Urinary bladder (tissue), 4 donors: ENCODE results near the gene TNFRSF6B. TPM values are rescaled to one million over a fixed set of nuclear protein-coding genes. Genes with fewer than 3 reads are reported as not detected.
"Not testable (repeated sequence)": the region's sequence is repeated elsewhere in the genome, so short reads cannot be mapped to it uniquely, and the experiment has no call there.

Experiments used
- DNase-seq: peaks from one replicate; pipeline ENCODE4 v3.0.0-alpha.2; 2015; ENCODE audit errors: extremely low spot score
- H3K27ac ChIP-seq: one replicate; pipeline ENCODE4 v1.5.1; 2013; ENCODE audit warnings: low read depth, mild to moderate bottlenecking, moderate library complexity
- H3K36me3 ChIP-seq: one replicate; pipeline ENCODE4 v1.6.1; 2013; ENCODE audit warnings: mild to moderate bottlenecking, moderate library complexity; ENCODE audit not compliant: insufficient read depth
- H3K4me1 ChIP-seq: one replicate; pipeline ENCODE4 v1.6.1; 2013; ENCODE audit warnings: mild to moderate bottlenecking, moderate library complexity; ENCODE audit not compliant: insufficient read depth
- H3K4me3 ChIP-seq: one replicate; pipeline ENCODE4 v1.5.1; 2013; ENCODE audit warnings: low read depth, low read length
- WGBS: extraction: QIAGEN DNeasy Blood & Tissue Kit; methylation state at CpG from one replicate; pipeline ENCODE4 v1.1.7; 2013; 5-methylcytosine and 5-hydroxymethylcytosine counted together
- polyA plus RNA-seq: library from polyadenylated mRNA; stranded (reverse); fragments of 200-250 nt; gene quantifications from one replicate; pipeline ENCODE4 v1.2.3, GENCODE V29; 2013
- total RNA-seq: library from RNA; depleted of rRNA; stranded (reverse); fragments of >200 nt; gene quantifications from one replicate; pipeline ENCODE4 v1.2.3, GENCODE V29; 2014
- donor health status: healthy with polysubstance abuse.
- donor health status: healthy.

Gene TNFRSF6B
- 0.42 TPM for total RNA-seq
- polyA plus RNA-seq = 35.6 TPM

- no peak within 1 kb of the TSS for H3K27ac ChIP-seq
- H3K36me3 ChIP-seq = no peaks in the 10 kb centered on the region
- no peak within 1 kb of the TSS for H3K4me3 ChIP-seq
- H3K4me1 ChIP-seq = no peaks in the 10 kb centered on the region
- 17% methylated on average over 52 of the region's 52 CpGs for WGBS
- DNase-seq = no peak
Observed at GRCh38 chr20:63696628-63697356, at the start of gene TNFRSF6B. TNFRSF6B (plus strand) TSS chr20:63696652; CDS start chr20:63696768, 116 bp downstream.

- WGBS = 92% methylated on average over 6 of the region's 6 CpGs
- Histone ChIP-seq H3K36me3 (no peaks in the 10 kb centered on the region), H3K27ac (no peak overlapping the region), H3K4me1 (peaks cover 2% of the 10 kb centered on the region), H3K4me3 (no peak overlapping the region)
- DNase-seq = no peak
Observed at GRCh38 chr20:63648190-63648589, 48.3 kb upstream of the TNFRSF6B start.

GRCh38 chr20:63648895-63649589 is 47.4 kb upstream of the TNFRSF6B start:
- Histone ChIP-seq H3K4me3 (no peak overlapping the region), H3K27ac (no peak overlapping the region), H3K36me3 (no peaks in the 10 kb centered on the region), H3K4me1 (peaks cover 2% of the 10 kb centered on the region)
- no peak for DNase-seq
- WGBS = 84% methylated on average over 11 of the region's 11 CpGs

- not testable (repeated sequence) for H3K36me3 ChIP-seq, H3K27ac ChIP-seq, H3K4me3 ChIP-seq, H3K4me1 ChIP-seq, DNase-seq
- WGBS = 96% methylated on average over 25 of the region's 25 CpGs
Observed at GRCh38 chr20:63650486-63650885, 46.0 kb upstream of the TNFRSF6B start.

- WGBS = 23% methylated on average over 11 of the region's 11 CpGs
Observed at GRCh38 chr20:63651942-63652191, 44.6 kb upstream of the TNFRSF6B start.

GRCh38 chr20:63652192-63652980 is 44.1 kb upstream of the TNFRSF6B start:
- no peaks in the 10 kb centered on the region for H3K36me3 ChIP-seq
- peaks cover 4% of the 10 kb centered on the region for H3K4me1 ChIP-seq
- peak overlapping the region; percentile 55 for H3K4me3 ChIP-seq
- DNase-seq = no peak
- H3K27ac ChIP-seq = no peak overlapping the region
- under 1% methylated on average over 91 of the region's 91 CpGs for WGBS

More at GRCh38 chr20:63651942-63652191, 44.6 kb upstream of the TNFRSF6B start:
- no peak for DNase-seq
- H3K36me3 ChIP-seq = no peaks in the 10 kb centered on the region
- no peak overlapping the region for H3K27ac ChIP-seq
- H3K4me1 ChIP-seq = peaks cover 2% of the 10 kb centered on the region
- H3K4me3 ChIP-seq = peak overlapping the region; percentile 55

GRCh38 chr20:63653041-63653973 is 43.1 kb upstream of the TNFRSF6B start, which contains the start of gene STMN3:
STMN3 (minus strand) TSS chr20:63653424; CDS start chr20:63653345, 79 bp downstream.
- whole genome bisulfite sequencing = under 1% methylated on average over 72 of the region's 73 CpGs
- no peaks in the 10 kb centered on the region for H3K36me3 ChIP-seq
- peak; percentile 82 for DNase-seq
- H3K4me3 ChIP-seq = peak within 1 kb of the TSS; percentile 55
- H3K27ac ChIP-seq = peak within 1 kb of the TSS; percentile 67
- H3K4me1 ChIP-seq = peaks cover 4% of the 10 kb centered on the region

- Histone ChIP-seq H3K27ac (no peak overlapping the region), H3K36me3 (no peaks in the 10 kb centered on the region), H3K4me3 (no peak overlapping the region), H3K4me1 (peaks cover 4% of the 10 kb centered on the region)
- DNase-seq = no peak
- WGBS = 51% methylated on average over 15 of the region's 15 CpGs
Observed at GRCh38 chr20:63653974-63654668, 42.3 kb upstream of the TNFRSF6B start.

GRCh38 chr20:63655249-63655648 is 41.2 kb upstream of the TNFRSF6B start:
- DNase-seq = no peak
- WGBS = 64% methylated on average over 4 of the region's 4 CpGs
- Histone ChIP-seq H3K4me3 (no peak overlapping the region), H3K36me3 (no peaks in the 10 kb centered on the region), H3K4me1 (peaks cover 4% of the 10 kb centered on the region), H3K27ac (no peak overlapping the region)

GRCh38 chr20:63656451-63656850 is 40.0 kb upstream of the TNFRSF6B start:
- no peak overlapping the region for H3K27ac ChIP-seq
- H3K4me1 ChIP-seq = peaks cover 4% of the 10 kb centered on the region
- H3K4me3 ChIP-seq = no peak overlapping the region
- DNase-seq = no peak
- no peaks in the 10 kb centered on the region for H3K36me3 ChIP-seq
- WGBS = 90% methylated on average over 3 of the region's 3 CpGs

GRCh38 chr20:63657260-63657936 is 39.1 kb upstream of the TNFRSF6B start:
- H3K4me1 ChIP-seq = peaks cover 4% of the 10 kb centered on the region
- no peak for DNase-seq
- no peaks in the 10 kb centered on the region for H3K36me3 ChIP-seq
- peak overlapping the region; percentile 59 for H3K4me3 ChIP-seq
- peak overlapping the region; percentile 69 for H3K27ac ChIP-seq
- WGBS = 33% methylated on average over 31 of the region's 31 CpGs
